ENCODE measurements around the gene NPBWR2.

GRCh38 chr20:64116541-64117431, 9.4 kb upstream of the NPBWR2 start:
- TF ChIP-seq POLR2A (IDR thresholded peaks at IDR 0.05), result no peak
- TF ChIP-seq CTCF (IDR thresholded peaks at IDR 0.05), result no peak
